Measurements from ENCODE around the gene RBSN. TPM values are rescaled to one million over a fixed set of nuclear protein-coding genes. Genes with fewer than 3 reads are reported as not detected.

RBSN gene
- total and polyA plus RNA-seq, 2 donors (not counting 1 experiment from before 2014, with no cell fraction given) = 7.1 to 32.6 TPM

GRCh38 chr3:15064835-15065549 is 34.0 kb downstream of the RBSN start, which contains the start of gene MRPS25:
Gene MRPS25, minus strand, starts transcription at chr3:15065315. Its CDS starts 121 bp downstream, at chr3:15065194.
- Histone ChIP-seq H3K9ac (ENCODE audit: low read length) (peak within 1 kb of the TSS; percentile 94), H3K9me3 (ENCODE audit: control extremely low read depth in 1 of 3, control insufficient read depth in 2 of 3, insufficient read depth in 1 of 3, low read length in 2 of 3) (no peaks in the 10 kb centered on the region), H3K4me1 (ENCODE audit: control insufficient read depth in 2 of 2, insufficient read depth in 2 of 2, low read length in 2 of 2) (peaks cover 18 to 23% of the 10 kb centered on the region in 2 donors), H3K27ac (ENCODE audit: low read length in 2 of 2) (peak within 1 kb of the TSS; percentile 66 to 89), H3K79me2 (ENCODE audit: control insufficient read depth, insufficient read depth, low read length) (peaks cover 38% of the 10 kb centered on the region), H4K20me1 (ENCODE audit: control insufficient read depth, insufficient read depth, low read length, poor library complexity, severe bottlenecking) (peaks cover 16% of the 10 kb centered on the region), H3K36me3 (replicated peaks in 1 of 2; ENCODE audit: control extremely low read depth in 1 of 2, control insufficient read depth in 1 of 2, extremely low read depth in 1 of 2, insufficient read depth in 2 of 2, low read length in 1 of 2) (peaks cover 0 to 5% of the 10 kb centered on the region in 2 experiments), H3K4me3 (ENCODE audit: control extremely low read depth in 1 of 5, extremely low read depth in 1 of 5, insufficient read depth in 1 of 5, low read depth in 2 of 5, low read length in 4 of 5) (peak within 1 kb of the TSS; percentile 36 to 93 (median 79)), H2AFZ (ENCODE audit: insufficient read depth, low read depth, low read length, poor library complexity, severe bottlenecking) (peak within 1 kb of the TSS; percentile 89), H3K4me2 (replicated peaks; ENCODE audit: low read depth, low read length, poor library complexity, severe bottlenecking) (peak within 1 kb of the TSS; percentile 92), H3K27me3 (replicated peaks in 1 of 4; ENCODE audit: control extremely low read depth in 1 of 4, control insufficient read depth in 3 of 4, insufficient read depth in 4 of 4, low read length in 3 of 4) (no peaks in the 10 kb centered on the region)
- Mint-ChIP-seq H3K4me3 (peak within 1 kb of the TSS; percentile 100), H3K27me3 (no peaks in the 10 kb centered on the region), H3K4me1 (peaks cover 23% of the 10 kb centered on the region), H3K27ac (peak within 1 kb of the TSS; percentile 98), H3K9me3 (ENCODE audit: insufficient read depth) (no peaks in the 10 kb centered on the region)
- DNase-seq = peak; percentile 92
- TF ChIP-seq CTCF (IDR thresholded peaks at IDR 0.05) (no peak), EZH2 (IDR thresholded peaks at IDR 0.05; ENCODE audit: borderline replicate concordance, insufficient read depth, low read depth, low read length, poor library complexity, severe bottlenecking) (no peak)
- WGBS (ENCODE audit: insufficient coverage) = 1% methylated on average over 64 of the region's 69 CpGs
- peak; percentile 98 for ATAC-seq (ENCODE audit: low read depth)
- ChIA-PET CTCF (interaction anchor here (1.0 to 2.1 kb wide), 8 partner anchors 10 to 144 kb away, joined by 3 to 8 read pairs (median 4); no protein-coding TSS in a partner anchor), POLR2A (interaction anchor here (0.6 to 1.8 kb wide), 9 partner anchors 14 to 1767 kb away, joined by 3 to 18 read pairs (median 3); partner anchors contain the start of genes CCDC174, LSM3, NR2C2 and RBSN)
- intact Hi-C loops (cut with micrococcal nuclease) = loop anchor here (1.0 to 2.0 kb wide), 6 partner anchors 10 to 414 kb away; partner anchors contain the start of genes CAPN7, CCDC174 and RBSN

Data from B cell (primary cell).